GM12878 (cell line): ENCODE data around the gene VCPKMT. TPM values are rescaled to one million over a fixed set of nuclear protein-coding genes. Genes with fewer than 3 reads are reported as not detected.

Experiments used
- MYC ChIP-seq: IDR thresholded peaks from 2 replicates; pipeline ENCODE4 v1.6.1; 2011; ENCODE audit warnings: mild to moderate bottlenecking, low read length, moderate library complexity, inconsistent platforms; ENCODE audit not compliant: insufficient read depth, insufficient replicate concordance, insufficient read length, severe bottlenecking
- PAX8 ChIP-seq: fragments of 450-650 bp; IDR thresholded peaks from 2 replicates; pipeline ENCODE4 v1.6.1; 2017; ENCODE audit warnings: mild to moderate bottlenecking, moderate library complexity
- SMAD5 ChIP-seq: IDR thresholded peaks from 2 replicates; pipeline ENCODE4 v1.6.1; 2016; ENCODE audit warnings: antibody characterized with exemption, low read depth
- SMC3 ChIP-seq: IDR thresholded peaks from 2 replicates; pipeline ENCODE4 v1.6.1; 2011; ENCODE audit warnings: low read length, improper control_type of control experiment, borderline replicate concordance
- SP1 ChIP-seq: IDR thresholded peaks from one replicate; pipeline ENCODE4 v1.6.1; 2011; ENCODE audit warnings: low read depth, low read length
- TCF3 ChIP-seq: IDR thresholded peaks from 2 replicates; pipeline ENCODE4 v1.6.1; 2012; ENCODE audit warnings: low read depth, mild to moderate bottlenecking, low read length, borderline replicate concordance; ENCODE audit not compliant: insufficient read depth
- USF1 ChIP-seq: IDR thresholded peaks from 2 replicates; pipeline ENCODE4 v1.6.1; 2011; ENCODE audit warnings: borderline replicate concordance, low read depth, mild to moderate bottlenecking, moderate library complexity, mixed read lengths, low read length; ENCODE audit not compliant: insufficient read depth; ENCODE audit errors: extremely low read length
- polyA plus RNA-seq, 11 experiments: library from polyadenylated mRNA; depleted of rRNA in 4 of 11; unstranded in 6 of 11; stranded (reverse) in 5 of 11; fragments of >200 nt; fragmentation: Nextera tagmentation in 4 of 11; fragmentation: Illumina TruSeq in 1 of 11; extraction: Ambion mirVana in 4 of 11; extraction: Trizol in 1 of 11; gene quantifications; 1 replicate in 1 of 11; 2 replicates in 10 of 11; pipeline versions ENCODE4 v1.2.1 to v1.2.3, GENCODE V29; 2011 to 2016; ENCODE audit warnings: inconsistent platforms in 2 of 11, missing spikeins in 2 of 11, low read depth in 1 of 11
- total RNA-seq, 4 experiments: library from RNA; depleted of rRNA in 3 of 4; stranded (reverse); fragments of >200 nt in 3 of 4; fragmentation: Illumina TruSeq in 1 of 4; extraction: Trizol in 1 of 4; gene quantifications; 2 replicates each; pipeline versions ENCODE4 v1.2.1 to v1.2.3, GENCODE V29; 2013 to 2021
- TF ChIP-seq, protein P1 (sequence below): fragments of 450-650 bp; IDR thresholded peaks from 2 replicates; pipeline ENCODE4 v1.6.1; 2017; ENCODE audit warnings: antibody characterized with exemption, mild to moderate bottlenecking, moderate library complexity
- TF ChIP-seq, protein P2 (sequence below): fragments of 150-350 bp; IDR thresholded peaks from 2 replicates; pipeline ENCODE4 v1.6.1; 2016; ENCODE audit warnings: low read depth, low read length

The VCPKMT gene
- total and polyA plus RNA-seq, 10 of the 15 experiments (the other 5 are each of a cell fraction or from before 2014, with no cell fraction given), result 8.5 to 18.4 (median 12.8) TPM

GRCh38 chr14:50089208-50089607 lies 27.2 kb downstream of the VCPKMT start (continued):
- TF ChIP-seq, protein P1, sequence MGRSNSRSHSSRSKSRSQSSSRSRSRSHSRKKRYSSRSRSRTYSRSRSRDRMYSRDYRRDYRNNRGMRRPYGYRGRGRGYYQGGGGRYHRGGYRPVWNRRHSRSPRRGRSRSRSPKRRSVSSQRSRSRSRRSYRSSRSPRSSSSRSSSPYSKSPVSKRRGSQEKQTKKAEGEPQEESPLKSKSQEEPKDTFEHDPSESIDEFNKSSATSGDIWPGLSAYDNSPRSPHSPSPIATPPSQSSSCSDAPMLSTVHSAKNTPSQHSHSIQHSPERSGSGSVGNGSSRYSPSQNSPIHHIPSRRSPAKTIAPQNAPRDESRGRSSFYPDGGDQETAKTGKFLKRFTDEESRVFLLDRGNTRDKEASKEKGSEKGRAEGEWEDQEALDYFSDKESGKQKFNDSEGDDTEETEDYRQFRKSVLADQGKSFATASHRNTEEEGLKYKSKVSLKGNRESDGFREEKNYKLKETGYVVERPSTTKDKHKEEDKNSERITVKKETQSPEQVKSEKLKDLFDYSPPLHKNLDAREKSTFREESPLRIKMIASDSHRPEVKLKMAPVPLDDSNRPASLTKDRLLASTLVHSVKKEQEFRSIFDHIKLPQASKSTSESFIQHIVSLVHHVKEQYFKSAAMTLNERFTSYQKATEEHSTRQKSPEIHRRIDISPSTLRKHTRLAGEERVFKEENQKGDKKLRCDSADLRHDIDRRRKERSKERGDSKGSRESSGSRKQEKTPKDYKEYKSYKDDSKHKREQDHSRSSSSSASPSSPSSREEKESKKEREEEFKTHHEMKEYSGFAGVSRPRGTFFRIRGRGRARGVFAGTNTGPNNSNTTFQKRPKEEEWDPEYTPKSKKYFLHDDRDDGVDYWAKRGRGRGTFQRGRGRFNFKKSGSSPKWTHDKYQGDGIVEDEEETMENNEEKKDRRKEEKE, result no peak
- TF ChIP-seq TCF3, result no peak
- no peak for TF ChIP-seq SP1
- TF ChIP-seq MYC, result no peak
- no peak for TF ChIP-seq SMAD5
- TF ChIP-seq, protein P2, sequence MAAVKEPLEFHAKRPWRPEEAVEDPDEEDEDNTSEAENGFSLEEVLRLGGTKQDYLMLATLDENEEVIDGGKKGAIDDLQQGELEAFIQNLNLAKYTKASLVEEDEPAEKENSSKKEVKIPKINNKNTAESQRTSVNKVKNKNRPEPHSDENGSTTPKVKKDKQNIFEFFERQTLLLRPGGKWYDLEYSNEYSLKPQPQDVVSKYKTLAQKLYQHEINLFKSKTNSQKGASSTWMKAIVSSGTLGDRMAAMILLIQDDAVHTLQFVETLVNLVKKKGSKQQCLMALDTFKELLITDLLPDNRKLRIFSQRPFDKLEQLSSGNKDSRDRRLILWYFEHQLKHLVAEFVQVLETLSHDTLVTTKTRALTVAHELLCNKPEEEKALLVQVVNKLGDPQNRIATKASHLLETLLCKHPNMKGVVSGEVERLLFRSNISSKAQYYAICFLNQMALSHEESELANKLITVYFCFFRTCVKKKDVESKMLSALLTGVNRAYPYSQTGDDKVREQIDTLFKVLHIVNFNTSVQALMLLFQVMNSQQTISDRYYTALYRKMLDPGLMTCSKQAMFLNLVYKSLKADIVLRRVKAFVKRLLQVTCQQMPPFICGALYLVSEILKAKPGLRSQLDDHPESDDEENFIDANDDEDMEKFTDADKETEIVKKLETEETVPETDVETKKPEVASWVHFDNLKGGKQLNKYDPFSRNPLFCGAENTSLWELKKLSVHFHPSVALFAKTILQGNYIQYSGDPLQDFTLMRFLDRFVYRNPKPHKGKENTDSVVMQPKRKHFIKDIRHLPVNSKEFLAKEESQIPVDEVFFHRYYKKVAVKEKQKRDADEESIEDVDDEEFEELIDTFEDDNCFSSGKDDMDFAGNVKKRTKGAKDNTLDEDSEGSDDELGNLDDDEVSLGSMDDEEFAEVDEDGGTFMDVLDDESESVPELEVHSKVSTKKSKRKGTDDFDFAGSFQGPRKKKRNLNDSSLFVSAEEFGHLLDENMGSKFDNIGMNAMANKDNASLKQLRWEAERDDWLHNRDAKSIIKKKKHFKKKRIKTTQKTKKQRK, result no peak
- no peak for TF ChIP-seq SMC3
- TF ChIP-seq PAX8, result no peak
- no peak for TF ChIP-seq USF1
- TF ChIP-seq, all 136 proteins: peak for 0
